Activated T-cell treated with anti-CD3 and anti-CD28 coated beads, Interleukin-2, amount 50 U/mL, for 4 hours (primary cell): ENCODE results near the gene IRGC. TPM values are rescaled to one million over a fixed set of nuclear protein-coding genes. Genes with fewer than 3 reads are reported as not detected.
A peak's percentile ranks its signal among the peaks of the same experiment; 100 is the strongest.

Source experiments
- ATAC-seq, 2 donors: fragments of 200-7000 bp; cut with Tn5 transposase; one replicate each; pipeline ENCODE4 v1.10.0; 2021
- DNase-seq: peaks from one replicate; pipeline ENCODE4 v3.0.0-alpha.2; 2020
- H3K27me3 Mint-ChIP-seq: one replicate; pipeline ENCODE4 v1.8.0; 2021; ENCODE audit warnings: low read depth, mixed read lengths
- H3K36me3 Mint-ChIP-seq: one replicate; pipeline ENCODE4 v1.8.0; 2022; ENCODE audit warnings: mixed read lengths; ENCODE audit not compliant: insufficient read depth
- H3K4me1 Mint-ChIP-seq: one replicate; pipeline ENCODE4 v1.8.0; 2021; ENCODE audit warnings: low read depth, mixed read lengths
- H3K4me3 Mint-ChIP-seq: one replicate; pipeline ENCODE4 v1.8.0; 2021; ENCODE audit warnings: mild to moderate bottlenecking, moderate library complexity, mixed read lengths
- H3K9me3 Mint-ChIP-seq: one replicate; pipeline ENCODE4 v1.8.0; 2021; ENCODE audit warnings: mixed read lengths
- total RNA-seq, 3 donors: library from RNA; stranded (reverse); gene quantifications; one replicate each; pipeline ENCODE4 v1.2.1, GENCODE V29; 2021

Gene IRGC
- total RNA-seq, 3 donors from 2014 or later, result not detected

- H3K4me3 Mint-ChIP-seq, result peak overlapping the region; percentile 80
- no peak for DNase-seq
- peaks cover 17% of the 10 kb centered on the region for H3K27me3 Mint-ChIP-seq
- ATAC-seq, result peak in 1 of 2 donors; percentile 23
- peaks cover 3% of the 10 kb centered on the region for H3K9me3 Mint-ChIP-seq
- H3K4me1 Mint-ChIP-seq, result peaks cover 20% of the 10 kb centered on the region
- no peaks in the 10 kb centered on the region for H3K36me3 Mint-ChIP-seq
These were observed 15.4 kb upstream of the IRGC start for GRCh38 chr19:43700395-43701000.

- no peak for ATAC-seq
- no peaks in the 10 kb centered on the region for H3K36me3 Mint-ChIP-seq
- H3K27me3 Mint-ChIP-seq, result peaks cover 5% of the 10 kb centered on the region
These were observed 11.7 kb upstream of the IRGC start for GRCh38 chr19:43704002-43704705.

GRCh38 chr19:43705729-43706128 is 10.1 kb upstream of the IRGC start:
- peaks cover 9% of the 10 kb centered on the region for H3K4me1 Mint-ChIP-seq
- no peaks in the 10 kb centered on the region for H3K36me3 Mint-ChIP-seq
- H3K4me3 Mint-ChIP-seq, result no peak overlapping the region
- ATAC-seq (no peak), DNase-seq (no peak)
- H3K27me3 Mint-ChIP-seq, result peaks cover 6% of the 10 kb centered on the region
- peaks cover 8% of the 10 kb centered on the region for H3K9me3 Mint-ChIP-seq

More at GRCh38 chr19:43704002-43704705, 11.7 kb upstream of the IRGC start:
- peaks cover 6% of the 10 kb centered on the region for H3K9me3 Mint-ChIP-seq
- no peak for DNase-seq
- H3K4me3 Mint-ChIP-seq, result no peak overlapping the region
- H3K4me1 Mint-ChIP-seq, result peaks cover 20% of the 10 kb centered on the region

GRCh38 chr19:43707158-43707712 is 8.6 kb upstream of the IRGC start:
- ATAC-seq (no peak), DNase-seq (no peak)
- no peak overlapping the region for H3K4me3 Mint-ChIP-seq
- peaks cover 1% of the 10 kb centered on the region for H3K4me1 Mint-ChIP-seq
- peaks cover 8% of the 10 kb centered on the region for H3K27me3 Mint-ChIP-seq
- peaks cover 8% of the 10 kb centered on the region for H3K9me3 Mint-ChIP-seq
- no peaks in the 10 kb centered on the region for H3K36me3 Mint-ChIP-seq

- DNase-seq (no peak), ATAC-seq (no peak)
- H3K4me1 Mint-ChIP-seq, result no peaks in the 10 kb centered on the region
- peaks cover 11% of the 10 kb centered on the region for H3K27me3 Mint-ChIP-seq
- no peaks in the 10 kb centered on the region for H3K36me3 Mint-ChIP-seq
- peaks cover 8% of the 10 kb centered on the region for H3K9me3 Mint-ChIP-seq
- no peak overlapping the region for H3K4me3 Mint-ChIP-seq
These were observed 7.2 kb upstream of the IRGC start for GRCh38 chr19:43708716-43709115.

GRCh38 chr19:43711751-43712355 is 4.0 kb upstream of the IRGC start:
- Mint-ChIP-seq H3K36me3 (no peaks in the 10 kb centered on the region), H3K27me3 (peaks cover 13% of the 10 kb centered on the region), H3K9me3 (peaks cover 8% of the 10 kb centered on the region), H3K4me1 (no peaks in the 10 kb centered on the region), H3K4me3 (no peak overlapping the region)
- DNase-seq (no peak), ATAC-seq (no peak)

GRCh38 chr19:43713208-43713607 is 2.7 kb upstream of the IRGC start:
- Mint-ChIP-seq H3K4me3 (no peak overlapping the region), H3K36me3 (no peaks in the 10 kb centered on the region), H3K27me3 (peaks cover 13% of the 10 kb centered on the region), H3K9me3 (peaks cover 8% of the 10 kb centered on the region), H3K4me1 (no peaks in the 10 kb centered on the region)
- DNase-seq (no peak), ATAC-seq (no peak)

GRCh38 chr19:43718627-43719377 is 2.9 kb downstream of the IRGC start:
- no peak for DNase-seq
- Mint-ChIP-seq H3K27me3 (peaks cover 2% of the 10 kb centered on the region), H3K9me3 (no peaks in the 10 kb centered on the region), H3K4me1 (no peaks in the 10 kb centered on the region), H3K4me3 (no peak overlapping the region), H3K36me3 (no peaks in the 10 kb centered on the region)
- no peak for ATAC-seq

- H3K4me1 Mint-ChIP-seq, result no peaks in the 10 kb centered on the region
- H3K27me3 Mint-ChIP-seq, result peaks cover 2% of the 10 kb centered on the region
- no peaks in the 10 kb centered on the region for H3K36me3 Mint-ChIP-seq
- no peaks in the 10 kb centered on the region for H3K9me3 Mint-ChIP-seq
- no peak overlapping the region for H3K4me3 Mint-ChIP-seq
- ATAC-seq (no peak), DNase-seq (no peak)
These were observed 3.5 kb downstream of the IRGC start for GRCh38 chr19:43719378-43719868.

- H3K4me3 Mint-ChIP-seq, result no peak overlapping the region
- H3K27me3 Mint-ChIP-seq, result no peaks in the 10 kb centered on the region
- DNase-seq (no peak), ATAC-seq (no peak)
- no peaks in the 10 kb centered on the region for H3K9me3 Mint-ChIP-seq
- H3K36me3 Mint-ChIP-seq, result no peaks in the 10 kb centered on the region
- no peaks in the 10 kb centered on the region for H3K4me1 Mint-ChIP-seq
These were observed 4.0 kb downstream of the IRGC start for GRCh38 chr19:43719918-43720317.

GRCh38 chr19:43720936-43721335 is 5.1 kb downstream of the IRGC start:
- ATAC-seq (no peak), DNase-seq (no peak)
- Mint-ChIP-seq H3K36me3 (no peaks in the 10 kb centered on the region), H3K4me1 (peaks cover 5% of the 10 kb centered on the region), H3K9me3 (no peaks in the 10 kb centered on the region), H3K27me3 (no peaks in the 10 kb centered on the region), H3K4me3 (no peak overlapping the region)

GRCh38 chr19:43721469-43722048 is 5.7 kb downstream of the IRGC start:
- DNase-seq (no peak), ATAC-seq (no peak)
- Mint-ChIP-seq H3K27me3 (no peaks in the 10 kb centered on the region), H3K36me3 (peaks cover under 1% of the 10 kb centered on the region), H3K4me3 (no peak overlapping the region), H3K4me1 (peaks cover 5% of the 10 kb centered on the region), H3K9me3 (no peaks in the 10 kb centered on the region)

GRCh38 chr19:43723588-43723987 is 7.7 kb downstream of the IRGC start:
- Mint-ChIP-seq H3K27me3 (no peaks in the 10 kb centered on the region), H3K9me3 (no peaks in the 10 kb centered on the region), H3K4me1 (peaks cover 5% of the 10 kb centered on the region), H3K36me3 (peaks cover 8% of the 10 kb centered on the region), H3K4me3 (no peak overlapping the region)
- ATAC-seq (no peak), DNase-seq (no peak)

GRCh38 chr19:43724896-43725295 is 9.0 kb downstream of the IRGC start:
- H3K9me3 Mint-ChIP-seq, result no peaks in the 10 kb centered on the region
- no peaks in the 10 kb centered on the region for H3K27me3 Mint-ChIP-seq
- ATAC-seq (no peak), DNase-seq (no peak)
- peaks cover 5% of the 10 kb centered on the region for H3K4me1 Mint-ChIP-seq
- H3K4me3 Mint-ChIP-seq, result no peak overlapping the region
- peaks cover 9% of the 10 kb centered on the region for H3K36me3 Mint-ChIP-seq
